ENCODE data around the gene CUL4A.

DNA sequence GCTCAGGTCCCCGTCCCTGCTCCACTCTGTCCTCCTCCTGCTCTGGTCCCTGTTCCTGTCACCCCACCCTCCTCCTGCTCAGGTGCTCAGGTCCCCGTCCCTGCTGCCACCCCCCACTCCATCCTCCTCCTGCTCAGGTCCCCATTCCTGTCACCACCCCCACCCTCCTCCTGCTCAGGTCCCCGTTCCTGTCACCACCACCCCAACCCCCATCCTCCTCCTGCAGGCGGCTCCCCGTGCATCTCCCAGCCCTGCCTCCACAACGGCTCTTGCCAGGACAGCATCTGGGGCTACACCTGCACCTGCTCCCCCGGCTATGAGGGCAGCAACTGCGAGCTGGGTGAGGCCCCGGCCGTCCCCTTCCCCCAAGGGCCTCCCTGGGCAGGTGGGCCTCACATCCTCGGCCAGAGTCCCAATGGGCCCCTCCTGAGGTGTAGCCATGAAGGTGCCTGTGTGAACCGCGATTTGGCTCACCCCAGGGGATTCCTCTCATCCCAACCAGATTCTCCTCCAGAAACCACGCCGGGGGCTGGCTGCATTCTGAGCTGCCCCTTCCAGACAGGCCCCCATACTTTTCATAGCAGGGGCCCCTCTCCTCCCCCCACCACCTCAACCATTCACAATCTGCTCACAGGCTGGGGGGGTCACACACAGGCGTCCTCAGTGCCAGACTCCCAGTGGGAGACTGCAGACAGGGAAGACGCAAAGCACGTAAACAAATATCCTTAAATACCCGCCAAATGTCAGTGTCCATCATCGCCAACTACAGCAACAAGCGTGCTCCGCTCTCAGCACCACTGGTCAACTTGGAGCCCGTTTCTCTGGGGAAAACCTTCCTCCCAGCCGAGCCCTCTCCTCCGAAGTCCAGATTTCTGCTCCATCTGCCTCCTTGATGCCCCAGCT is 46.4 kb upstream of the CUL4A start:
- TF ChIP-seq, protein P1, sequence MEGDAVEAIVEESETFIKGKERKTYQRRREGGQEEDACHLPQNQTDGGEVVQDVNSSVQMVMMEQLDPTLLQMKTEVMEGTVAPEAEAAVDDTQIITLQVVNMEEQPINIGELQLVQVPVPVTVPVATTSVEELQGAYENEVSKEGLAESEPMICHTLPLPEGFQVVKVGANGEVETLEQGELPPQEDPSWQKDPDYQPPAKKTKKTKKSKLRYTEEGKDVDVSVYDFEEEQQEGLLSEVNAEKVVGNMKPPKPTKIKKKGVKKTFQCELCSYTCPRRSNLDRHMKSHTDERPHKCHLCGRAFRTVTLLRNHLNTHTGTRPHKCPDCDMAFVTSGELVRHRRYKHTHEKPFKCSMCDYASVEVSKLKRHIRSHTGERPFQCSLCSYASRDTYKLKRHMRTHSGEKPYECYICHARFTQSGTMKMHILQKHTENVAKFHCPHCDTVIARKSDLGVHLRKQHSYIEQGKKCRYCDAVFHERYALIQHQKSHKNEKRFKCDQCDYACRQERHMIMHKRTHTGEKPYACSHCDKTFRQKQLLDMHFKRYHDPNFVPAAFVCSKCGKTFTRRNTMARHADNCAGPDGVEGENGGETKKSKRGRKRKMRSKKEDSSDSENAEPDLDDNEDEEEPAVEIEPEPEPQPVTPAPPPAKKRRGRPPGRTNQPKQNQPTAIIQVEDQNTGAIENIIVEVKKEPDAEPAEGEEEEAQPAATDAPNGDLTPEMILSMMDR (IDR thresholded peaks at IDR 0.05) = no peak
- no peak for TF ChIP-seq EZH2 (IDR thresholded peaks at IDR 0.05)

All from neural progenitor cell (in vitro differentiated cells).